HCEC 1CT (cell line): Measurements from ENCODE around the gene ZNF302.
"Not testable (repeated sequence)": the region's sequence is repeated elsewhere in the genome, so short reads cannot be mapped to it uniquely, and the experiment has no call there.

ENCODE experiments used
- DNase-seq: peaks from one replicate; pipeline ENCODE4 v3.0.0-alpha.2; 2017

ZNF302 gene

GRCh38 chr19:34675250-34675649 is 2.2 kb upstream of the ZNF302 start:
- DNase-seq, result no peak

- no peak for DNase-seq
These were observed 1.6 kb upstream of the ZNF302 start for GRCh38 chr19:34675919-34676318.

- DNase-seq, result peak; percentile 84
These were observed 637 bp upstream of the ZNF302 start, which contains the start of gene SCGB2B2 for GRCh38 chr19:34676697-34677385. Gene SCGB2B2 (minus strand): TSS chr19:34677159. CDS start chr19:34594563, 82,596 bp downstream.

GRCh38 chr19:34678085-34678412 is 571 bp downstream of the ZNF302 start:
- no peak for DNase-seq

- DNase-seq, result no peak
These were observed 943 bp downstream of the ZNF302 start for GRCh38 chr19:34678421-34678820.

- no peak for DNase-seq
These were observed 4.0 kb downstream of the ZNF302 start for GRCh38 chr19:34681478-34681877.

GRCh38 chr19:34685266-34685665 is 7.8 kb downstream of the ZNF302 start:
- not testable (repeated sequence) for DNase-seq

- no peak for DNase-seq
These were observed 9.0 kb downstream of the ZNF302 start for GRCh38 chr19:34686455-34686854.

GRCh38 chr19:34687348-34687747 is 9.9 kb downstream of the ZNF302 start:
- DNase-seq, result no peak

- no peak for DNase-seq
These were observed 11.1 kb downstream of the ZNF302 start for GRCh38 chr19:34688592-34688991.

GRCh38 chr19:34690372-34690771 is 12.9 kb downstream of the ZNF302 start:
- DNase-seq, result no peak

GRCh38 chr19:34692549-34692948 is 15.1 kb downstream of the ZNF302 start:
- no peak for DNase-seq

- DNase-seq, result no peak
These were observed 30.2 kb downstream of the ZNF302 start for GRCh38 chr19:34707661-34708060.

- DNase-seq, result no peak
These were observed 34.4 kb downstream of the ZNF302 start for GRCh38 chr19:34711890-34712289.

- DNase-seq, result peak; percentile 66
These were observed 35.1 kb downstream of the ZNF302 start for GRCh38 chr19:34712395-34713261.

GRCh38 chr19:34713262-34713637 is 35.8 kb downstream of the ZNF302 start:
- DNase-seq, result no peak

- DNase-seq, result no peak
These were observed 37.9 kb downstream of the ZNF302 start for GRCh38 chr19:34715357-34715756.

GRCh38 chr19:34722353-34722752 is 44.9 kb downstream of the ZNF302 start:
- DNase-seq, result no peak

GRCh38 chr19:34725400-34725799 is 47.9 kb downstream of the ZNF302 start:
- no peak for DNase-seq

- no peak for DNase-seq
These were observed 53.7 kb downstream of the ZNF302 start for GRCh38 chr19:34731019-34731829.

GRCh38 chr19:34731964-34732363 is 54.5 kb downstream of the ZNF302 start:
- DNase-seq, result no peak

- DNase-seq, result no peak
These were observed 55.2 kb downstream of the ZNF302 start for GRCh38 chr19:34732612-34733211.

GRCh38 chr19:34733266-34733745 is 55.8 kb downstream of the ZNF302 start:
- no peak for DNase-seq
